Measurements from ENCODE around the gene FOSL2. TPM values are rescaled to one million over a fixed set of nuclear protein-coding genes. Genes with fewer than 3 reads are reported as not detected.

FOSL2 gene
- total and polyA plus RNA-seq, 2 experiments from 2014 or later: 0.60 to 4.3 TPM

DNA sequence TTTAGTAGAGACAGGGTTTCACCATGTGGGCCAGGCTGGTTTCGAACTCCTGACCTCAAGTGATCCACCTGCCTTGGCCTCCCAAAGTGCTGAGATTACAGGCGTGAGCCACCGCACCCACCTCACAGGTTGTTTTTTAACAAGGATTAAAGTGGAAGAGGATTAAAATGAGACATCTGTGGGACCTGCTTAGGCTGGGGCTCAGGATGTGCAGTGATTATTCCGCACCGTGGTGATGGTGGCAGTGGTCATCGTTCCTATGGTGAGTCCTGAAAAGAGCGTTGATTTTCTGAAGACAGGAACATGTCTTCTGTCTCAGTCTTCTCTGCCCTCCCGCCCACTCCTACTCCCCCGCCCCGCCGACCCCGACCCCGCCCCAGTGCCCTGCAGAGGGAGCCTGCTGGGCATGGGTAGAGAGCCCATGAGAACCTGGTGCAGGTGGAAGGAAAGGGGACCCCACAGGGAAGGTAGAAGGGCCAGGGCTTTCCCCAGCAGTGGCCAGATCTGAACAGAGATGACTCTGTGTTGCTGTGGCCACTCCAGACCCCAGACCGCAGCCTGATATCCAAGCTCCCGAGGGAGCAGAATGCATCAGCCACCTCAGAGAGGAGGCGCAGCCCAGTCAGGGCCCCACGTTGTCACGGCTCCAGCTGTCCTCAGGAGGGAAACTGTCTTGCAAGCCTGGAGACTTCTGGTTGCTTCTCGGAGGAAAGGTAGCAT is 34.5 kb upstream of the FOSL2 start (continued):
- TF ChIP-seq REST (IDR thresholded peaks at IDR 0.05; ENCODE audit: unreplicated experiment): no peak
- no peak for TF ChIP-seq CTCF (conservative IDR thresholded peaks at IDR 0.05; ENCODE audit: low read depth in 2 of 2)
- TF ChIP-seq EZH2 (IDR thresholded peaks at IDR 0.05; ENCODE audit: low read depth, unreplicated experiment): no peak

DNA sequence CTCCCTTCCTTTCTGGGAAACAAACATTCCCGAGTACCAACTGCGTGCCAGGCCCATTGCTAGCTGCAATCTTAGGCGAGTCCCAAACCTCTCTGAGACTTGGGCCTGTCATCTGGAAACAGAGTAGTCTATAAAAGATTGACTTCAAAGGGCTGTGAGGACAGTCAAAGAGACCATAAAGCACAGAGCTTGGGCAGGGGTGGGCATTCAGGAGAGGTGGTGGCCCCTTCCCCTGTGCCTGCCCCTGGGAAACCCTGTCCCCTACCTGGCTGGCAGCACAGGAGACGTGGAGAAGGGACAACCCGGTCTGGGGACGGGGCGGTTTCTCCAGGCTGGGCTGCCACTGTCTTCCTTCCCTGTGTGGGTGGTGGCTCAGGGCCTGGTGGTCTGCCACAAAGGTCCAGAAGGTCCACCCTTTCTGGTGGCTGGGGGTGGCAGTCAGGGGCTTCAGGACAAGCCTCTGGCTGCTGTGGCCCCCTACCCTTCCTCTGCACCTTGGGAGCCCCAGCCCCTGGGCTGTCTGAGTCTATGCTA is 33.9 kb upstream of the FOSL2 start:
- Histone ChIP-seq H4K20me1 (replicated peaks; ENCODE audit: insufficient read depth) (no peaks in the 10 kb centered on the region), H3K36me3 (ENCODE audit: insufficient read depth) (no peaks in the 10 kb centered on the region), H3K27ac (ENCODE audit: low read depth) (no peak overlapping the region), H3K79me2 (replicated peaks; ENCODE audit: insufficient read depth) (no peaks in the 10 kb centered on the region), H3K4me2 (no peak overlapping the region), H3K27me3 (ENCODE audit: insufficient read depth) (no peaks in the 10 kb centered on the region), H3F3A (replicated peaks; ENCODE audit: low read depth) (no peaks in the 10 kb centered on the region), H3K9me2 (ENCODE audit: insufficient read depth) (no peaks in the 10 kb centered on the region), H3K4me3 (no peak overlapping the region), H3K4me1 (ENCODE audit: insufficient read depth) (no peaks in the 10 kb centered on the region), H2AFZ (no peak overlapping the region)
- H3K4me3 Mint-ChIP-seq: no peak overlapping the region
- DNase-seq (ENCODE audit: low spot score) (no peak), ATAC-seq (no peak)
- no peak for TF ChIP-seq CREB1 (CRISPR knock-in tag; IDR thresholded peaks at IDR 0.05; ENCODE audit: low read depth)
- TF ChIP-seq EZH2phosphoT487 (IDR thresholded peaks at IDR 0.05; ENCODE audit: unreplicated experiment): no peak
- no peak for TF ChIP-seq ZNF331 (CRISPR knock-in tag; IDR thresholded peaks at IDR 0.05; ENCODE audit: low read depth)
- no peak for TF ChIP-seq STAT1 (IDR thresholded peaks at IDR 0.05; ENCODE audit: unreplicated experiment)
- TF ChIP-seq ETS1 (IDR thresholded peaks at IDR 0.05): no peak
- no peak for TF ChIP-seq ZNF462 (CRISPR knock-in tag; IDR thresholded peaks at IDR 0.05)
- H3K36me3 Mint-ChIP-seq (ENCODE audit: low read depth): no peaks in the 10 kb centered on the region
- no peak overlapping the region for H3K27ac Mint-ChIP-seq
- H3K4me1 Mint-ChIP-seq: peaks cover 14% of the 10 kb centered on the region
- H3K9me3 Mint-ChIP-seq: no peaks in the 10 kb centered on the region
- peaks cover 4% of the 10 kb centered on the region for H3K27me3 Mint-ChIP-seq (ENCODE audit: insufficient read depth, low read depth, poor library complexity)
